K562 (cell line): ENCODE data around the gene GCG. TPM values are rescaled to one million over a fixed set of nuclear protein-coding genes. Genes with fewer than 3 reads are reported as not detected.

Source experiments
- ATAC-seq: fragments of 200-7000 bp; cut with Tn5 transposase; 3 replicates; pipeline ENCODE4 v1.9.1; 2020; ENCODE audit warnings: moderate library complexity
- BruUV-seq: library from RNA; stranded (reverse); fragments of 400-500 nt; replicated peaks from 2 replicates; lab custom pipeline; 2021; lab: Mats Ljungman, UMichigan
- CTCF ChIA-PET: fragments of 300-600 bp; formaldehyde crosslinking; extraction: SDS; loops from one replicate; lab custom pipeline; 2021; ENCODE audit warnings: low intra/inter-chr PET ratio; lab: Yijun Ruan, JAX
- POLR2A ChIA-PET: fragments of 300-600, 350-650 bp; sonication (Branson Sonifier 250); formaldehyde crosslinking; extraction: SDS; loops from one replicate; lab custom pipeline; 2021; ENCODE audit warnings: antibody characterized with exemption, inconsistent platforms; lab: Yijun Ruan, JAX
- DNase-seq, 4 experiments: peaks; one replicate each; pipeline versions ENCODE4 v3.0.0 to v3.0.0-alpha.2; 2011 to 2018; ENCODE audit warnings: low spot score in 3 of 4, mixed read lengths in 3 of 4; ENCODE audit errors: extremely low read depth in 1 of 4
- FAIRE-seq: peaks from 2 replicates; lab custom pipeline; 2011; peaks lifted over from hg19 to GRCh38; lab: Jason Lieb, UNC
- H2AFZ ChIP-seq: 2 replicates; pipeline ENCODE4 v1.6.0; 2011; ENCODE audit warnings: low read depth, low read length, control low read depth, inconsistent platforms
- H3K27ac ChIP-seq: fragments of 200-600 bp; 3 replicates; pipeline ENCODE4 v1.8.0; 2011; ENCODE audit warnings: low read depth, mild to moderate bottlenecking, control low read depth, inconsistent platforms, low read length, moderate library complexity, mixed read lengths; ENCODE audit errors: extremely low read depth
- H3K27me3 ChIP-seq, 2 experiments: fragments of 300-600 bp in 1 of 2; 2 replicates in 1 of 2; 3 replicates in 1 of 2; pipeline versions ENCODE4 v1.6.0 to v1.8.0; 2011; ENCODE audit warnings: inconsistent platforms in 2 of 2, low read length in 2 of 2, mild to moderate bottlenecking in 1 of 2, mixed read lengths in 1 of 2, moderate library complexity in 1 of 2; ENCODE audit not compliant: control insufficient read depth in 2 of 2, insufficient read depth in 2 of 2
- H3K36me3 ChIP-seq: fragments of 300-600 bp; 3 replicates; pipeline ENCODE4 v1.8.0; 2011; ENCODE audit warnings: mild to moderate bottlenecking, low read length, inconsistent platforms; ENCODE audit not compliant: control insufficient read depth, insufficient read depth
- H3K4me1 ChIP-seq, 2 experiments: fragments of 200-600 bp in 1 of 2; replicated peaks in 1 of 2; 2 replicates in 1 of 2; 3 replicates in 1 of 2; pipeline versions ENCODE4 v1.5.1 to v1.8.0; 2011; ENCODE audit warnings: inconsistent platforms in 2 of 2, low read length in 2 of 2, mild to moderate bottlenecking in 1 of 2, mixed read lengths in 1 of 2, moderate library complexity in 1 of 2; ENCODE audit not compliant: control insufficient read depth in 2 of 2, insufficient read depth in 2 of 2
- H3K4me2 ChIP-seq: 2 replicates; pipeline ENCODE4 v1.6.1; 2011; ENCODE audit warnings: low read length, control low read depth, inconsistent platforms, mixed read lengths; ENCODE audit not compliant: insufficient read depth
- H3K4me3 ChIP-seq: fragments of 200-600 bp; sonication (generic), shearing (Covaris generic); 2 replicates; pipeline ENCODE4 v1.5.1; 2016; ENCODE audit warnings: control low read depth, inconsistent platforms
- H3K79me2 ChIP-seq: fragments of 200-600 bp; 3 replicates; pipeline ENCODE4 v1.8.0; 2011; ENCODE audit warnings: low read length, inconsistent platforms; ENCODE audit not compliant: control insufficient read depth, insufficient read depth
- H3K9ac ChIP-seq, 2 experiments: 2 replicates each; pipeline versions ENCODE4 v1.6.0 to v1.6.1; 2011; ENCODE audit warnings: low read depth in 2 of 2, low read length in 2 of 2, control low read depth in 1 of 2, inconsistent platforms in 1 of 2, mild to moderate bottlenecking in 1 of 2, mixed read lengths in 1 of 2; ENCODE audit not compliant: insufficient read depth in 1 of 2
- H3K9me1 ChIP-seq: one replicate; pipeline ENCODE4 v1.6.0; 2011; ENCODE audit warnings: inconsistent platforms, mild to moderate bottlenecking, low read length, moderate library complexity; ENCODE audit not compliant: control insufficient read depth, insufficient read depth
- H3K9me3 ChIP-seq: replicated peaks from 2 replicates; pipeline ENCODE4 v1.5.1; 2011; ENCODE audit warnings: low read depth, low read length, inconsistent platforms; ENCODE audit not compliant: control insufficient read depth, insufficient read depth
- H4K20me1 ChIP-seq: replicated peaks from 2 replicates; pipeline ENCODE4 v1.6.1; 2011; ENCODE audit warnings: low read length, inconsistent platforms, mixed read lengths; ENCODE audit not compliant: control insufficient read depth, insufficient read depth
- BCOR ChIP-seq: fragments of 450-650 bp; IDR thresholded peaks from 2 replicates; pipeline ENCODE4 v1.6.1; 2016
- CBFA2T3 ChIP-seq: fragments of 450-650 bp; IDR thresholded peaks from 2 replicates; pipeline ENCODE4 v1.6.1; 2017
- CHCHD3 ChIP-seq: fragments of 250-450 bp; sonication (Bioruptor Pico); IDR thresholded peaks from 2 replicates; pipeline ENCODE4 v2.1.2; 2022; ENCODE audit warnings: mild to moderate bottlenecking
- NR2C2 ChIP-seq, 2 experiments: fragments of 200-800 bp in 1 of 2; sonication (Bioruptor generic) in 1 of 2; sonication (generic) in 1 of 2; formaldehyde crosslinking in 1 of 2; IDR thresholded peaks; 2 replicates each; pipeline versions ENCODE4 v1.6.1 to v1.8.0; 2016 to 2022; ENCODE audit warnings: mild to moderate bottlenecking in 1 of 2, missing compliant biosample characterization in 1 of 2, missing genetic modification characterization in 1 of 2, missing genetic modification reagents in 1 of 2
- TCFL5 ChIP-seq: fragments of 250-450 bp; sonication (Bioruptor Pico); conservative IDR thresholded peaks from 2 replicates; pipeline ENCODE4 v1.6.1; 2021; ENCODE audit warnings: mild to moderate bottlenecking, moderate library complexity, matching md5 sums
- ZBTB26 ChIP-seq: fragments of 450-650 bp; formaldehyde crosslinking; IDR thresholded peaks from 2 replicates; pipeline ENCODE4 v1.4.0; 2022; ENCODE audit warnings: missing genetic modification characterization
- ZNF121 ChIP-seq: sonication (generic); formaldehyde crosslinking; conservative IDR thresholded peaks from 2 replicates; pipeline ENCODE4 v1.8.0; 2022; ENCODE audit warnings: missing genetic modification reagents
- ZNF75A ChIP-seq: fragments of 450-650 bp; formaldehyde crosslinking; IDR thresholded peaks from 2 replicates; pipeline ENCODE4 v1.4.0; 2020; ENCODE audit warnings: mild to moderate bottlenecking
- WGBS: fragments of 100-300 bp; shearing (Covaris generic); methylation state at CpG from one replicate; pipeline ENCODE4 v1.1.6; 2016; ENCODE audit warnings: low coverage, mixed read lengths; ENCODE audit not compliant: insufficient coverage; ENCODE audit errors: missing lambda C conversion rate; 5-methylcytosine and 5-hydroxymethylcytosine counted together
- in situ Hi-C: fragments of 300-500 bp; cut with MboI; formaldehyde crosslinking; loops from 4 replicates; pipeline ENCODE4 v1.15.0; 2018; ENCODE audit warnings: inconsistent platforms, mixed read lengths
- intact Hi-C: fragments of 100-400 bp; cut with micrococcal nuclease; formaldehyde crosslinking; loops from 2 replicates; pipeline ENCODE4 v1.14.2; 2022
- polyA plus RNA-seq, 8 experiments: library from polyadenylated mRNA; depleted of rRNA in 4 of 8; stranded (reverse) in 5 of 8; unstranded in 3 of 8; fragments of >200 nt; fragmentation: Nextera tagmentation in 2 of 8; fragmentation: Illumina TruSeq in 1 of 8; extraction: Ambion mirVana in 2 of 8; extraction: Trizol in 1 of 8; gene quantifications; 2 replicates each; pipeline versions ENCODE4 v1.2.1 to v1.2.3, GENCODE V29; 2011 to 2014; ENCODE audit warnings: inconsistent platforms in 1 of 8, missing spikeins in 1 of 8
- total RNA-seq, 7 experiments: library from RNA; depleted of rRNA in 6 of 7; stranded (reverse); fragments of >200 nt in 6 of 7; fragmentation: Illumina TruSeq in 2 of 7; extraction: Trizol in 2 of 7; gene quantifications; 2 replicates each; pipeline versions ENCODE4 v1.2.1 to v1.2.3, GENCODE V29; 2011 to 2021; ENCODE audit warnings: low replicate concordance in 1 of 7

GCG gene
- total and polyA plus RNA-seq, 9 of the 15 experiments (the other 6 are each of a cell fraction or from before 2014, with no cell fraction given) = not detected

GRCh38 chr2:162106746-162107145 lies 45.3 kb downstream of the GCG start:
- Histone ChIP-seq H4K20me1 (no peaks in the 10 kb centered on the region), H3K27me3 (no peaks in the 10 kb centered on the region), H3K27ac (no peak overlapping the region), H3K4me2 (no peak overlapping the region), H2AFZ (no peak overlapping the region), H3K9me3 (no peaks in the 10 kb centered on the region), H3K79me2 (no peaks in the 10 kb centered on the region), H3K36me3 (no peaks in the 10 kb centered on the region), H3K9ac (no peak overlapping the region), H3K4me3 (no peak overlapping the region), H3K9me1 (no peaks in the 10 kb centered on the region), H3K4me1 (no peaks in the 10 kb centered on the region)
- intact Hi-C loops = no loop called here
- DNase-seq (no peak), ATAC-seq (no peak), FAIRE-seq (no peak)
- ChIA-PET CTCF (no interaction called here), POLR2A (no interaction called here)
- WGBS = 4% methylated on average over 1 of the region's 1 CpG
- in situ Hi-C loops = no loop called here
- BruUV-seq = no TSS peak
- no peak for TF ChIP-seq NR2C2 (CRISPR knock-in tag; IDR thresholded peaks at IDR 0.05)
- no peak for TF ChIP-seq NR2C2 (tag; IDR thresholded peaks at IDR 0.05)
- no peak for TF ChIP-seq ZNF121
- no peak for TF ChIP-seq CHCHD3 (CRISPR knock-in tag)
- TF ChIP-seq CBFA2T3 = no peak
- no peak for TF ChIP-seq BCOR

- no peaks in the 10 kb centered on the region for H3K79me2 ChIP-seq
- no peaks in the 10 kb centered on the region for H3K9me3 ChIP-seq
- ATAC-seq (no peak), FAIRE-seq (no peak), DNase-seq (no peak)
- 0% methylated on average over 3 of the region's 3 CpGs for WGBS
- in situ Hi-C loops = no loop called here
- H3K36me3 ChIP-seq = no peaks in the 10 kb centered on the region
- no peaks in the 10 kb centered on the region for H3K4me1 ChIP-seq
- intact Hi-C loops = no loop called here
- ChIA-PET CTCF (no interaction called here), POLR2A (no interaction called here)
- H3K27ac ChIP-seq = no peak overlapping the region
- no peak overlapping the region for H2AFZ ChIP-seq
- BruUV-seq = no TSS peak
- no peak overlapping the region for H3K4me3 ChIP-seq
- H3K27me3 ChIP-seq = no peaks in the 10 kb centered on the region
- no peak overlapping the region for H3K4me2 ChIP-seq
- TF ChIP-seq ZNF75A (no peak), TCFL5 (no peak), ZBTB26 (CRISPR knock-in tag) (no peak)
- H3K9me1 ChIP-seq = no peaks in the 10 kb centered on the region
- no peaks in the 10 kb centered on the region for H4K20me1 ChIP-seq
- H3K9ac ChIP-seq = no peak overlapping the region
Observed at GRCh38 chr2:162106146-162106551, 45.9 kb downstream of the GCG start.
